CD8-positive, alpha-beta memory T cell (primary cell): ENCODE data around the gene NDRG4. TPM values are rescaled to one million over a fixed set of nuclear protein-coding genes. Genes with fewer than 3 reads are reported as not detected.
A peak's percentile ranks its signal among the peaks of the same experiment; 100 is the strongest.

Experiments used
- CTCF ChIA-PET: fragments of 350-600 bp; sonication (Branson Sonifier 250); formaldehyde crosslinking; loops from one replicate; lab custom pipeline; 2021; ENCODE audit warnings: antibody characterized with exemption; lab: Charles Lee
- POLR2A ChIA-PET: fragments of 350-600 bp; sonication (Branson Sonifier 250); formaldehyde crosslinking; loops from one replicate; lab custom pipeline; 2021; ENCODE audit warnings: antibody characterized with exemption; lab: Charles Lee
- DNase-seq, 5 donors: peaks; one replicate each; pipeline versions ENCODE4 v3.0.0 to v3.0.0-alpha.2; 2020 to 2022; ENCODE audit warnings: mixed read lengths in 1 of 5
- H3K27ac ChIP-seq: one replicate; pipeline ENCODE4 v1.7.0; 2013; ENCODE audit warnings: low read depth, mild to moderate bottlenecking, low read length, moderate library complexity
- H3K27me3 ChIP-seq: 2 replicates; pipeline ENCODE4 v1.7.0; 2013; ENCODE audit warnings: low read length, mild to moderate bottlenecking; ENCODE audit not compliant: insufficient read depth, poor library complexity, severe bottlenecking
- H3K36me3 ChIP-seq: 2 replicates; pipeline ENCODE4 v1.7.0; 2013; ENCODE audit warnings: mild to moderate bottlenecking, low read length, moderate library complexity; ENCODE audit not compliant: insufficient read depth
- H3K4me1 ChIP-seq: 2 replicates; pipeline ENCODE4 v1.7.0; 2013; ENCODE audit warnings: mild to moderate bottlenecking, low read length, moderate library complexity; ENCODE audit not compliant: insufficient read depth
- H3K4me3 ChIP-seq: 2 replicates; pipeline ENCODE4 v1.7.0; 2013; ENCODE audit warnings: mild to moderate bottlenecking, low read length
- H3K9me3 ChIP-seq: 2 replicates; pipeline ENCODE4 v1.7.0; 2013; ENCODE audit warnings: mild to moderate bottlenecking, low read length
- H3K27ac Mint-ChIP-seq, 8 donors: one replicate each; pipeline ENCODE4 v1.8.0; 2020 to 2021; ENCODE audit warnings: mixed read lengths in 8 of 8, mild to moderate bottlenecking in 6 of 8, inconsistent platforms in 3 of 8, moderate library complexity in 3 of 8
- H3K27me3 Mint-ChIP-seq, 2 donors: one replicate each; pipeline ENCODE4 v1.8.0; 2020 to 2021; ENCODE audit warnings: mixed read lengths in 2 of 2, mild to moderate bottlenecking in 1 of 2, moderate library complexity in 1 of 2
- H3K36me3 Mint-ChIP-seq, 3 donors: one replicate each; pipeline ENCODE4 v1.8.0; 2020 to 2021; ENCODE audit warnings: mixed read lengths in 3 of 3, inconsistent platforms in 1 of 3, mild to moderate bottlenecking in 1 of 3
- H3K4me1 Mint-ChIP-seq, 3 donors: one replicate each; pipeline ENCODE4 v1.8.0; 2020 to 2021; ENCODE audit warnings: mixed read lengths in 3 of 3, inconsistent platforms in 1 of 3, mild to moderate bottlenecking in 1 of 3
- H3K4me3 Mint-ChIP-seq, 7 donors: one replicate each; pipeline ENCODE4 v1.8.0; 2020 to 2021; ENCODE audit warnings: mixed read lengths in 7 of 7, mild to moderate bottlenecking in 6 of 7, moderate library complexity in 4 of 7, inconsistent platforms in 2 of 7
- H3K9me3 Mint-ChIP-seq, 5 donors: one replicate each; pipeline ENCODE4 v1.8.0; 2020 to 2022; ENCODE audit warnings: mixed read lengths in 5 of 5, mild to moderate bottlenecking in 3 of 5, moderate library complexity in 2 of 5, inconsistent platforms in 1 of 5
- polyA plus RNA-seq: library from polyadenylated mRNA; unstranded; fragments of 300-500 nt; fragmentation: Illumina TruSeq; gene quantifications from one replicate; pipeline ENCODE4 v1.2.3, GENCODE V29; 2021
- total RNA-seq, 2 experiments: library from RNA; stranded (reverse); gene quantifications; one replicate each; pipeline ENCODE4 v1.2.3, GENCODE V29; 2021

Gene NDRG4
- total and polyA plus RNA-seq, 3 experiments from 2014 or later = 0.63 to 2.4 (median 1.6) TPM

DNA sequence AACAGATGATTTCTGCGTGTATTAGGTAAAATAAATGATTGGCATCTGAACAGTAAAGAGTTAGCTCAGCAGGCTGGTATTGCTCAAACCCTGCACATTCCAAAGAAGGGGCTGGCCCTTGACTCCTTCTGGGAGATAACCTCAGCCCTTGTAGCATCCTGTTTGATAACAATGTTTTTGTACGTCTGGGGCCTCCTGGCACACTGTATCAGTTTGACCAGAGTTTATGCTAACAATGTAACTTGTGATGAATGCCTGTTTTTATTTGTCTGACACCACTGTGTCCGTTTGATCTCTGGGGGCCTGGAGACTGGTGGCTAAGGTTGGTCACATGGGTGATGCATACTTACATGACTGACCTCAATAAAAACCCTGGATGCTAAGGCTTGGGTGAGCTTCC, 43.8 kb upstream of the NDRG4 start:
- H3K27ac Mint-ChIP-seq = no peak overlapping the region
- no peaks in the 10 kb centered on the region for H3K4me1 Mint-ChIP-seq
- H3K36me3 ChIP-seq = no peaks in the 10 kb centered on the region
- no peak overlapping the region for H3K27ac ChIP-seq
- peaks cover 20 to 25% of the 10 kb centered on the region in 2 donors for H3K27me3 Mint-ChIP-seq
- H3K27me3 ChIP-seq = no peaks in the 10 kb centered on the region
- H3K9me3 ChIP-seq = no peaks in the 10 kb centered on the region
- H3K36me3 Mint-ChIP-seq = no peaks in the 10 kb centered on the region
- no peaks in the 10 kb centered on the region for H3K9me3 Mint-ChIP-seq
- H3K4me3 Mint-ChIP-seq = no peak overlapping the region
- ChIA-PET POLR2A (no interaction called here), CTCF (no interaction called here)
- DNase-seq = no peak
- no peak overlapping the region for H3K4me3 ChIP-seq
- no peaks in the 10 kb centered on the region for H3K4me1 ChIP-seq

DNA sequence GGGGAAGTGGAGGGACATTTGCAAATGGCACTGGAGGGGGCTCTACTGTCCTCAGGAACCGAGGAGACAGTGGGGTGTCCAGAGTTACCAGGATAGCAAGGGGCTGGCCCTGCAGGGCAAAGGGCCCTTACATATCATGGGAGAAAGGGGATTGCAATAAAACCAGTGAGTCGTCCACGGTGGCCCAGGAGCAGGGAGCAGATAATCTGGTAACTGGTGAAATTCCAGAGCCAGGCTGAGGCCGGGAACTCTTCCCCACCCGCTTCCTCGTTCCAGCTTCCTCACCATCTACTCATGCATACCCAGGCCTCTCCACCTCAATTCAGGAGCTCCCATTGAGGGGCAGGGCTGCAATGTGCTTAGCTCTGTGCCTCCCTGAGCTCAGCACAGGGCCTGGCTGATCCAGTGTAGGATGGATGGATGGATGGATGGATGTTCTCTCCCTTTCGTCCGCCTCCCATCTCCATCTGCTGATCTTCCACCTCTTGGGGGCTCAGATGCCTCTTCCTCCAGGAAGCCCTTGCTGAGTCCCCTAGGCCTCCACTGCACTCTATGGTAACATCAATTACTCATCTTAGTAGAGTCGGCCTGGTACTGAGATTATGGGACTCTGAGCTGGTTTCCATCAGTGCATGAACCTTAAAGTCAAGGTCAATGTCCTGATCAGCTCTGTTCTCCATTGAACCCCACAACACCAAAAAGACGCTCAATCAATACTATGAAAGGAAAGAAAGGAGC, 41.2 kb upstream of the NDRG4 start:
- peaks cover 29 to 40% of the 10 kb centered on the region in 2 donors for H3K27me3 Mint-ChIP-seq
- no peak overlapping the region for H3K27ac Mint-ChIP-seq
- no peak overlapping the region for H3K27ac ChIP-seq
- no peaks in the 10 kb centered on the region for H3K36me3 ChIP-seq
- H3K4me3 Mint-ChIP-seq = no peak overlapping the region
- H3K9me3 ChIP-seq = no peaks in the 10 kb centered on the region
- H3K36me3 Mint-ChIP-seq = no peaks in the 10 kb centered on the region
- peaks cover 0 to 3% (median 3%) of the 10 kb centered on the region in 3 donors for H3K4me1 Mint-ChIP-seq
- no peak overlapping the region for H3K4me3 ChIP-seq
- H3K27me3 ChIP-seq = peaks cover 9% of the 10 kb centered on the region
- ChIA-PET POLR2A (no interaction called here), CTCF (no interaction called here)
- no peak for DNase-seq
- no peaks in the 10 kb centered on the region for H3K9me3 Mint-ChIP-seq
- no peaks in the 10 kb centered on the region for H3K4me1 ChIP-seq

GRCh38 chr16:58459344-58460218, 40.4 kb upstream of the NDRG4 start:
- H3K9me3 ChIP-seq = no peaks in the 10 kb centered on the region
- POLR2A ChIA-PET = no interaction called here
- H3K27ac Mint-ChIP-seq = no peak overlapping the region

DNA sequence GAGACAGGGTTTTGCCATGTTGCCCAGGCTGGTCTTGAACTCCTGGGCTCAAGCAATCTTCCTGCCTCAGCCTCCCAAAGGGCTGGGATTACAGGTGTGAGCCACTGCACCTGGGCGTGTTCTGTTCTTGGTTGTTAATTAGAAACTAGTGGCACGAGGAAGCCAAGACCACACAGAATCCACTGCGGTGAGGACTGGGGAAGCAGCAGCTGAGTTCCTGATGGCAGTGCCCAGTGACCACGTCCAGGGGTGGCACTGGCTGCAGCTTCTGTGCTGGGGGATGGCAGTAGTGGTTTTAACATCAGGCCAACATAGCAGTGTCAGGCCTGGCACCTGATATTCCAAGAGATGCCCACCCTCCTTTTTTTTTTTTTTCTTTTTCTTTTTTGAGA, 39.7 kb upstream of the NDRG4 start:
- no peak overlapping the region for H3K4me3 ChIP-seq
- ChIA-PET POLR2A (no interaction called here), CTCF (interaction anchor here (1.3 kb wide), 1 partner anchor 123 kb away, joined by 3 read pairs; no protein-coding TSS in a partner anchor)
- H3K4me1 Mint-ChIP-seq = peaks cover 6 to 8% (median 7%) of the 10 kb centered on the region in 3 donors
- H3K4me3 Mint-ChIP-seq = no peak overlapping the region
- H3K36me3 ChIP-seq = no peaks in the 10 kb centered on the region
- peaks cover 29 to 35% of the 10 kb centered on the region in 2 donors for H3K27me3 Mint-ChIP-seq
- H3K9me3 Mint-ChIP-seq = no peaks in the 10 kb centered on the region
- H3K27ac Mint-ChIP-seq = no peak overlapping the region
- no peaks in the 10 kb centered on the region for H3K36me3 Mint-ChIP-seq
- peaks cover 18% of the 10 kb centered on the region for H3K27me3 ChIP-seq
- no peaks in the 10 kb centered on the region for H3K9me3 ChIP-seq
- DNase-seq = no peak
- no peaks in the 10 kb centered on the region for H3K4me1 ChIP-seq
- H3K27ac ChIP-seq = no peak overlapping the region

More at GRCh38 chr16:58459344-58460218, 40.4 kb upstream of the NDRG4 start:
- H3K27ac ChIP-seq = no peak overlapping the region
- Mint-ChIP-seq H3K27me3 (peaks cover 28 to 34% of the 10 kb centered on the region in 2 donors), H3K36me3 (no peaks in the 10 kb centered on the region), H3K4me3 (no peak overlapping the region), H3K4me1 (peaks cover under 1 to 4% (median 3%) of the 10 kb centered on the region in 3 donors), H3K9me3 (no peaks in the 10 kb centered on the region)
- DNase-seq = no peak
- H3K4me1 ChIP-seq = no peaks in the 10 kb centered on the region
- H3K4me3 ChIP-seq = no peak overlapping the region
- CTCF ChIA-PET = interaction anchor here (1.3 kb wide), 1 partner anchor 122 kb away, joined by 3 read pairs; no protein-coding TSS in a partner anchor
- H3K27me3 ChIP-seq = peaks cover 11% of the 10 kb centered on the region
- no peaks in the 10 kb centered on the region for H3K36me3 ChIP-seq

DNA sequence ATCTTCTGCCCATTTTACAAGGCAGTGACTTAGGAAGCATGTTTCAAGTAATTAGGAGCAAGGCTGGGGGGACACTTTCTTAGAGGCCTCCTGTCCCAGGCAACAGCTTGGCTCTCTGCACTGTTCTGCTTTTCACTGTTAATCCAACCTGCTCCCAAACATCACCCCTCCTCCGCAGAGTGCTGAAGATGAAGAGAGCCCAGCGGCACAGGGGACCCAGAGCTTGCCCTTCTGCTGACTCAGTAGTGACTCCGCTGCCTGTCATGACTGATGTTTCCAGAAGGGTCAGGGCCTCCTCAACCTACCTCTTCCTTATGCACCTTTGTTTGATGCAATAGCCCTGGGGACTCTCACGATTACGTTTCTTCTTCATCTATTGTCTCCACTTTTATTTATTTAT, 38.9 kb upstream of the NDRG4 start:
- Mint-ChIP-seq H3K4me1 (peaks cover 6 to 9% (median 8%) of the 10 kb centered on the region in 3 donors), H3K36me3 (no peaks in the 10 kb centered on the region), H3K4me3 (no peak overlapping the region), H3K9me3 (no peaks in the 10 kb centered on the region), H3K27me3 (peaks cover 32 to 40% of the 10 kb centered on the region in 2 donors), H3K27ac (no peak overlapping the region)
- ChIA-PET POLR2A (no interaction called here), CTCF (interaction anchor here (1.3 kb wide), 1 partner anchor 124 kb away, joined by 3 read pairs; no protein-coding TSS in a partner anchor)
- Histone ChIP-seq H3K4me1 (no peaks in the 10 kb centered on the region), H3K36me3 (no peaks in the 10 kb centered on the region), H3K4me3 (no peak overlapping the region), H3K27ac (no peak overlapping the region), H3K27me3 (peaks cover 19% of the 10 kb centered on the region), H3K9me3 (no peaks in the 10 kb centered on the region)
- no peak for DNase-seq

DNA sequence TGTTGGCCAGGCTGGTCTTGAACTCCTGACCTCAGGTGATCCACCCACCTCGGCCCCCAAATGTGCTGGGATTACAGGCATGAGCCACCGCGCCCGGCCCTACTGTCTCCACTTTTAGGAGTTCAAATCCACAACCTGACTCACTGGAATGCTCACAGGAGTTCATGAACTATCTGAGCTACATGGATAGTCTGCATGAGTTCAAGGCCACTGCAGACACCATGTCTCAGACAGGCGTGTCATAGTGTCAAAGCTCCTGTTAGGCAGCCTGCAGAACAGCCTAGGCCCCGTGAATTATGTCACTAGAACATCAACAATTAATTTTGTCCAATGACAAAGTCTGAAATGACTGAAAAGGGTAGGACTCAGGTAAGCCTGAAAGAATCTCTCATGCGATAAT, 38.3 kb upstream of the NDRG4 start:
- peaks cover 23% of the 10 kb centered on the region for H3K27me3 ChIP-seq
- H3K36me3 Mint-ChIP-seq = no peaks in the 10 kb centered on the region
- H3K27me3 Mint-ChIP-seq = peaks cover 37 to 46% of the 10 kb centered on the region in 2 donors
- peak overlapping the region in 1 of 7 donors; percentile 29 for H3K4me3 Mint-ChIP-seq
- CTCF ChIA-PET = no interaction called here
- no peaks in the 10 kb centered on the region for H3K9me3 ChIP-seq
- POLR2A ChIA-PET = no interaction called here
- no peak overlapping the region for H3K27ac Mint-ChIP-seq
- peaks cover 8 to 9% (median 8%) of the 10 kb centered on the region in 3 donors for H3K4me1 Mint-ChIP-seq
- H3K36me3 ChIP-seq = no peaks in the 10 kb centered on the region
- H3K4me3 ChIP-seq = no peak overlapping the region
- no peak for DNase-seq
- no peaks in the 10 kb centered on the region for H3K4me1 ChIP-seq
- H3K9me3 Mint-ChIP-seq = no peaks in the 10 kb centered on the region
- no peak overlapping the region for H3K27ac ChIP-seq

DNA sequence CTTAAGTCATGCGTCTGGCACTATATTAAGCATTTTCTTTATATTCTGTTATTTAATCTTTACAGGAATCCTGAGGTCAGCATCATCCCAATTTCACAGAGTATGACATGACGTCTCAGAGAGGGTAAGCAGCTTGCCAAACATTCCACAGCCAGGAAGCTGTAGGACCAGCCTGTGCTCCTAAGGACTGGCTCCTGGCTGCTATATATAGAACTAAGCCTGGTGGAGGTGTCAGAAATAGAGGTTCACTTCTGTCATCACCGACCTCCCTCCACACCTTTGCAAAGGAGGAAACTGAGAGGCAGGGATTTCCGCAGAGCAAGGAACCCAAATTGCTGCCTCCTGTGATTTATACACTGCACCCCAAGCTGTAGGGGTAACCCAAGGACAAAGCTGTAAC, 37.9 kb upstream of the NDRG4 start:
- CTCF ChIA-PET = no interaction called here
- peak overlapping the region; percentile 16 to 75 (median 45) for H3K4me3 Mint-ChIP-seq

More for the DNA sequence above, 37.9 kb upstream of the NDRG4 start:
- DNase-seq = no peak
- no peak overlapping the region for H3K4me3 ChIP-seq
- peaks cover 23% of the 10 kb centered on the region for H3K27me3 ChIP-seq
- POLR2A ChIA-PET = no interaction called here
- H3K36me3 Mint-ChIP-seq = no peaks in the 10 kb centered on the region
- H3K27ac ChIP-seq = no peak overlapping the region
- peaks cover 41 to 50% of the 10 kb centered on the region in 2 donors for H3K27me3 Mint-ChIP-seq
- no peaks in the 10 kb centered on the region for H3K36me3 ChIP-seq
- H3K4me1 ChIP-seq = no peaks in the 10 kb centered on the region
- H3K27ac Mint-ChIP-seq = no peak overlapping the region
- no peaks in the 10 kb centered on the region for H3K9me3 Mint-ChIP-seq
- peaks cover 8 to 9% (median 8%) of the 10 kb centered on the region in 3 donors for H3K4me1 Mint-ChIP-seq
- no peaks in the 10 kb centered on the region for H3K9me3 ChIP-seq
